Astrocyte of the cerebellum (primary cell): ENCODE data around the gene TRIM43.
"Not testable (repeated sequence)": the region's sequence is repeated elsewhere in the genome, so short reads cannot be mapped to it uniquely, and the experiment has no call there.

Source experiments
- DNase-seq: peaks from one replicate; pipeline ENCODE4 v3.0.0-alpha.2; 2011; ENCODE audit warnings: low read depth
- H3K4me3 ChIP-seq: 2 replicates; pipeline ENCODE4 v1.5.1; 2011; ENCODE audit warnings: mild to moderate bottlenecking, low read depth, low read length, moderate library complexity
- CTCF ChIP-seq: IDR thresholded peaks from 2 replicates; pipeline ENCODE4 v1.5.1; 2012; ENCODE audit warnings: low read length, low read depth, moderate library complexity, mild to moderate bottlenecking; ENCODE audit errors: missing control alignments
- in situ Hi-C: cut with HindIII; loops from 2 replicates; pipeline ENCODE4 v1.10.0; 2017; ENCODE audit warnings: low sequenced_read_pairs

Gene TRIM43

GRCh38 chr2:95591701-95592100 is at the start of gene TRIM43:
TSS of gene TRIM43 (plus strand) at chr2:95592001. CDS start at chr2:95594024, 2,023 bp downstream.
- in situ Hi-C loops, H3K4me3 ChIP-seq, DNase-seq: not testable (repeated sequence)

- TF ChIP-seq CTCF = no peak
- H3K4me3 ChIP-seq = no peak overlapping the region
- DNase-seq = no peak
- in situ Hi-C loops = no loop called here
Observed at GRCh38 chr2:95551055-95551568, 40.7 kb upstream of the TRIM43 start.

GRCh38 chr2:95552911-95553310 is 38.9 kb upstream of the TRIM43 start:
- H3K4me3 ChIP-seq = no peak overlapping the region
- peak; percentile 13 for DNase-seq
- no peak for TF ChIP-seq CTCF
- in situ Hi-C loops = no loop called here

- in situ Hi-C loops = no loop called here
- DNase-seq = no peak
Observed at GRCh38 chr2:95569170-95569569, 22.6 kb upstream of the TRIM43 start.

GRCh38 chr2:95573866-95574265 is 17.9 kb upstream of the TRIM43 start:
- no peak for DNase-seq
- in situ Hi-C loops = no loop called here
- no peak overlapping the region for H3K4me3 ChIP-seq
- no peak for TF ChIP-seq CTCF

More at GRCh38 chr2:95569170-95569569, 22.6 kb upstream of the TRIM43 start:
- TF ChIP-seq CTCF = no peak
- H3K4me3 ChIP-seq = no peak overlapping the region

- TF ChIP-seq CTCF = no peak
- H3K4me3 ChIP-seq = no peak overlapping the region
- DNase-seq = no peak
- in situ Hi-C loops = no loop called here
Observed at GRCh38 chr2:95574506-95574905, 17.3 kb upstream of the TRIM43 start.

GRCh38 chr2:95575857-95576256 is 15.9 kb upstream of the TRIM43 start:
- no peak overlapping the region for H3K4me3 ChIP-seq
- DNase-seq = no peak
- TF ChIP-seq CTCF = no peak
- in situ Hi-C loops = no loop called here
